ENCODE data around the gene TRIP4.

GRCh38 chr15:64373360-64373759 is 14.3 kb upstream of the TRIP4 start:
- no peak for TF ChIP-seq CTCF (conservative IDR thresholded peaks at IDR 0.05; ENCODE audit: low read depth, low read length)
- no peak for TF ChIP-seq EZH2phosphoT487 (IDR thresholded peaks at IDR 0.05; ENCODE audit: borderline replicate concordance, low read length)
